ENCODE measurements around the gene IRF3. TPM values are rescaled to one million over a fixed set of nuclear protein-coding genes. Genes with fewer than 3 reads are reported as not detected.

Gene IRF3
- total RNA-seq, 4 donors from 2014 or later = 61.3 to 164 (median 81.0) TPM

GRCh38 chr19:49658566-49659442 is 6.9 kb downstream of the IRF3 start:
- TF ChIP-seq POLR2A (IDR thresholded peaks at IDR 0.05) (no peak), EP300 (IDR thresholded peaks at IDR 0.05) (no peak), CTCF (IDR thresholded peaks at IDR 0.05) (no peak), POLR2AphosphoS5 (IDR thresholded peaks at IDR 0.05) (no peak)
- Histone ChIP-seq H3K36me3 (peaks cover 91% of the 10 kb centered on the region), H3K4me1 (peaks cover 8% of the 10 kb centered on the region), H3K9me3 (no peaks in the 10 kb centered on the region), H3K27me3 (no peaks in the 10 kb centered on the region), H3K4me3 (no peak overlapping the region), H3K27ac (no peak overlapping the region)
- DNase-seq (ENCODE audit: low spot score in 2 of 2) = no peak
- 89% methylated on average over 9 of the region's 12 CpGs for WGBS

GRCh38 chr19:49658139-49658517 is 7.5 kb downstream of the IRF3 start:
- WGBS = 89% methylated on average over 13 of the region's 15 CpGs
- TF ChIP-seq POLR2A (IDR thresholded peaks at IDR 0.05) (no peak), CTCF (IDR thresholded peaks at IDR 0.05) (no peak), EP300 (IDR thresholded peaks at IDR 0.05) (no peak), POLR2AphosphoS5 (IDR thresholded peaks at IDR 0.05) (no peak)
- no peak overlapping the region for H3K27ac ChIP-seq
- no peak for DNase-seq (ENCODE audit: low spot score in 2 of 2)
- no peak overlapping the region for H3K4me3 ChIP-seq
- H3K4me1 ChIP-seq = peaks cover 1% of the 10 kb centered on the region
- no peaks in the 10 kb centered on the region for H3K9me3 ChIP-seq
- H3K36me3 ChIP-seq = peaks cover 98% of the 10 kb centered on the region
- no peaks in the 10 kb centered on the region for H3K27me3 ChIP-seq

DNA sequence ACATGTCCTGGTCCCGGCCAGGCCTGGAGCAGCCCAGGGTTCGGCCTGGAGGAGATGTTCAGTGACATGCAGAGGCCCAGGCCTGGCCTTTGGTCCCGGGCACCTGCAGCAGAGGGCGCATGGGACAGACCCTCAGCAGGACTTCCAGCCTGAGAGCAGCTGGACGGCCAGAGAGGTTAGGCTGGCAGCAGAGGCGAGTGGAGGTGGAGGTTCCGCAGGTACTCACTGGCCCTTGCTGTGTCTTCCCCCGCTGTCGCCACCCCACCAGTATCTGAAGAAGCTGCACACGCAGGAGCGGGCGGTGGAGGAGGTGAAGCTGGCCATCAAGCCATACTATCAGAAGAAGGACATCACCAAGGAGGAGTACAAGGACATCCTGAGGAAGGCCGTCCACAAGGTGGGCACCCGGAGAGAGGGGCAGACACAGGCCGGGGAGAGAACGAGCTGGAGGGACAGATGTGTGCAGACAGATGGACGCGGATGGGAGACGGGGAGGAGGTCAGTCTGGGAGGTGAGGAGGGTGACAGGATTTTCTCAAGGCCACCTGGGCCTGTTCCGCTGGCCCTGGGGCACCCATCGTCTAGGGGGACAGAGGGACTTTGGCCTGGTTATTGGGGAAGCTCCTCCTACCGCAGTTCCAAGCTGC is 8.0 kb downstream of the IRF3 start:
- no peaks in the 10 kb centered on the region for H3K27me3 ChIP-seq
- no peak overlapping the region for H3K4me3 ChIP-seq
- H3K36me3 ChIP-seq = peaks cover 100% of the 10 kb centered on the region
- H3K9me3 ChIP-seq = no peaks in the 10 kb centered on the region
- no peaks in the 10 kb centered on the region for H3K4me1 ChIP-seq
- H3K27ac ChIP-seq = no peak overlapping the region
- no peak for DNase-seq (ENCODE audit: low spot score in 2 of 2)
- TF ChIP-seq POLR2A (IDR thresholded peaks at IDR 0.05) = no peak
- no peak for TF ChIP-seq POLR2AphosphoS5 (IDR thresholded peaks at IDR 0.05)
- no peak for TF ChIP-seq CTCF (IDR thresholded peaks at IDR 0.05)
- no peak for TF ChIP-seq EP300 (IDR thresholded peaks at IDR 0.05)
- 94% methylated on average over 18 of the region's 22 CpGs for WGBS

GRCh38 chr19:49656456-49657109 is 9.1 kb downstream of the IRF3 start:
- H3K9me3 ChIP-seq = no peaks in the 10 kb centered on the region
- H3K4me3 ChIP-seq = no peak overlapping the region
- no peak for TF ChIP-seq EP300 (IDR thresholded peaks at IDR 0.05)
- TF ChIP-seq POLR2A (IDR thresholded peaks at IDR 0.05) = no peak
- H3K27ac ChIP-seq = no peak overlapping the region
- DNase-seq (ENCODE audit: low spot score in 2 of 2) = no peak
- no peaks in the 10 kb centered on the region for H3K4me1 ChIP-seq
- WGBS = 91% methylated on average over 15 of the region's 17 CpGs
- H3K36me3 ChIP-seq = peaks cover 99% of the 10 kb centered on the region
- H3K27me3 ChIP-seq = no peaks in the 10 kb centered on the region

DNA sequence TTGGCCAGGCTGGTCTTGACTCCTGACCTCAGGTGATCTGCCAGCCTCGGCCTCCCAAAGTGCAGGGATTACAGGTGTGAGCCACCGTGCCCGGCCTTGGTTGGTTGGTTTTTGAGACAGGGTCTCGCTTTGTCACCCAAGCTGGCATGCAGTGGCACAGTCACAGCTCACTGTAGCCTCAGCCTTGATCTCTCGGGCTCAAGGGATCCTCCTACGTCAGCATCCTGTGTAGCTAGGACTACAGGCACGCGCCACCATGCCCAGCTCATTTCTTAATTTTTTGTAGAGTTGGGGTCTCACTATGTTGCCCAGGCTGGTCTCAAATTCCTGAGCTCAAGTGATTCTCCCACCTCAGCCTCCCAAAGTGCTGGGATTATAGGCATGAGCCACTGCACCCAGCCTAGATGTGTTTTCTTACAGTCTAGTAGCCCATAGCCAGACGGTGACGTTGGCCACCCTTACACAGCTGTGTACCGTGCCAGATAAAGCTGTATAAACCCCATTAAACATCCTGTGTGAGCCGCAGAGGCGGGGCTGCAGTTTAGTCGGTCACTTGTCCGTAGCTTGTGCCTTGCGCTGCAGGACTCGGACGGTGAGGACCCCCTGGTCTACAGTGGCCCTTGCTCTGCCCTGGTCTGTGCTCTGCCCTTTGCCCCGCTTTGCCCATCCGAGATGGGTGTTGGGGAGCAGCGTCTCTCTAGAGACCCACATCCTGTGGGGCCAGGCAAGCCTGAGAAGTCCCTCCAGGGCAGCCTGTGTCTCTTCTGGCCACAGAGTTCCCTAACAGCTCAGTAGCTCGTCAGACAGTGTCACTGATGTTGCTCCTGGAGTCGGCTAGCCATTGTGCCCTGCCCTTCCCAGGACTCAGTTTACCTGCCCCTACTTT is 9.8 kb downstream of the IRF3 start:
- TF ChIP-seq POLR2AphosphoS5 (IDR thresholded peaks at IDR 0.05) (no peak), CTCF (IDR thresholded peaks at IDR 0.05) (no peak), POLR2A (IDR thresholded peaks at IDR 0.05) (no peak), EP300 (IDR thresholded peaks at IDR 0.05) (no peak)
- 89% methylated on average over 19 of the region's 23 CpGs for WGBS
- peaks cover 99% of the 10 kb centered on the region for H3K36me3 ChIP-seq
- H3K27me3 ChIP-seq = no peaks in the 10 kb centered on the region
- H3K27ac ChIP-seq = no peak overlapping the region
- H3K4me3 ChIP-seq = no peak overlapping the region
- DNase-seq (ENCODE audit: low spot score in 2 of 2) = no peak
- no peaks in the 10 kb centered on the region for H3K4me1 ChIP-seq
- no peaks in the 10 kb centered on the region for H3K9me3 ChIP-seq
